ENCODE results near the gene OR10A6.

The OR10A6 gene

DNA sequence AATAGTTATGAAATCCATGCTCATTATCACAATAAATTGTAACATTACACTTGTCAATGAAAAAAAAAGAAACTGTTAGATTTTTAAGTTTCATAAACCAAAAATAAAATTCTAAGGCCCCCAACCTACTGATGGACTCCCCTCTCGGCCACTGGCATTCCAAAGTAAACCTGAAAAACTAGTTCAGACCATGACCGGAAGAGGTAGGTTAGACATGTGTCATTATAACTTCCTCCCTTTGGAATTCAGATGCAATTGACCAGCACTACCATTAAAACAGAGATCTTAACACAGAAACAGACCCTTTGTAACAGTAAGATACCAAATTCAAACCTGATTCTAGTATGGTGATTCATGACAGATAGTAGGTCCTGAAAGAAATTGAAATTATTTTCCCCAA is 12.9 kb downstream of the OR10A6 start:
- Histone ChIP-seq H3K36me3 (ENCODE audit: control insufficient read depth in 1 of 2, insufficient read depth in 2 of 2, low read length in 2 of 2) (no peaks in the 10 kb centered on the region), H4K91ac (ENCODE audit: low read depth, low read length) (no peak overlapping the region), H4K8ac (ENCODE audit: low read depth, low read length) (no peak overlapping the region), H3K23ac (ENCODE audit: low read length) (no peak overlapping the region), H2BK12ac (ENCODE audit: low read length) (no peak overlapping the region), H3K27ac (ENCODE audit: low read depth, low read length) (no peak overlapping the region), H3K9ac (ENCODE audit: low read length) (no peak overlapping the region), H3K4me3 (ENCODE audit: low read depth, low read length) (no peak overlapping the region), H3K9me3 (ENCODE audit: insufficient read depth, low read depth, low read length) (no peaks in the 10 kb centered on the region), H2AFZ (ENCODE audit: insufficient read depth, low read length, poor library complexity) (no peak overlapping the region), H2BK120ac (ENCODE audit: insufficient read depth, low read length, poor library complexity) (no peak overlapping the region), H3K27me3 (ENCODE audit: insufficient read depth, low read length) (no peaks in the 10 kb centered on the region), H3K79me1 (ENCODE audit: low read length) (no peaks in the 10 kb centered on the region), H3K79me2 (ENCODE audit: control insufficient read depth, insufficient read depth, low read length, poor library complexity) (no peaks in the 10 kb centered on the region), H3K4me2 (ENCODE audit: low read length) (no peak overlapping the region), H4K12ac (ENCODE audit: low read depth, low read length) (no peak overlapping the region), H3K4ac (ENCODE audit: low read depth, low read length) (no peak overlapping the region), H2BK5ac (ENCODE audit: low read depth, low read length, poor library complexity) (no peak overlapping the region), H3K4me1 (ENCODE audit: control insufficient read depth in 1 of 2, insufficient read depth in 2 of 2, low read length in 2 of 2) (no peaks in the 10 kb centered on the region), H3K14ac (ENCODE audit: low read length) (no peak overlapping the region), H2AK5ac (ENCODE audit: low read length) (no peak overlapping the region), H3K18ac (ENCODE audit: low read length) (no peak overlapping the region)
- DNase-seq, result peak in 1 of 2 donors; percentile 52
- WGBS (ENCODE audit: extremely low coverage, insufficient coverage, insufficient read length), result no CpG with 5 or more reads among the region's 2 CpGs

DNA sequence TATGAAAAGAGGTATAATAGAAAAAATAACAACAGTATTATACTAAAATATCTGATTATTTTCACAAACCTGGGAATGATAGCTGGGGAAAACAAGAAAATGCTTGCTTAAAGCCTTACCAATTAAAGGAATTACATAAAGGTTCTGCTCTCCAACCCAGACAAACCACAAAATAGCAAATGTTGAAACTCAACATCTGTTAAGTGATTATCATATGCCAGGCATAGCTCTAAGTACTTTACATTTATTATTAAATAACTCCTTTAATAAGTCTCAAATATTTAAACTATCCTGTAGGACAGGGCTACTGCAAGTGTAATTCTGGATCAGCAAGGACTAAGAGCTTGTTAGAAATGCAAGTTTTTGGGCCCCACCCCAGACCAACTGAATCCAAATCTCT is 20.1 kb downstream of the OR10A6 start:
- no peak overlapping the region for H4K12ac ChIP-seq (ENCODE audit: low read depth, low read length)
- H3K23ac ChIP-seq (ENCODE audit: low read length), result no peak overlapping the region
- H3K4ac ChIP-seq (ENCODE audit: low read depth, low read length), result no peak overlapping the region
- H2BK12ac ChIP-seq (ENCODE audit: low read length), result no peak overlapping the region
- no peak overlapping the region for H3K14ac ChIP-seq (ENCODE audit: low read length)
- H3K27ac ChIP-seq (ENCODE audit: low read depth, low read length), result no peak overlapping the region
- no peaks in the 10 kb centered on the region for H3K27me3 ChIP-seq (ENCODE audit: insufficient read depth, low read length)
- no peaks in the 10 kb centered on the region for H3K36me3 ChIP-seq (ENCODE audit: control insufficient read depth in 1 of 2, insufficient read depth in 2 of 2, low read length in 2 of 2)
- no peak overlapping the region for H3K4me3 ChIP-seq (ENCODE audit: low read depth, low read length)
- H2AFZ ChIP-seq (ENCODE audit: insufficient read depth, low read length, poor library complexity), result no peak overlapping the region
- H4K8ac ChIP-seq (ENCODE audit: low read depth, low read length), result no peak overlapping the region
- H3K9ac ChIP-seq (ENCODE audit: low read length), result no peak overlapping the region
- peaks cover 11% of the 10 kb centered on the region for H3K79me1 ChIP-seq (ENCODE audit: low read length)
- no peak for DNase-seq
- H2AK5ac ChIP-seq (ENCODE audit: low read length), result no peak overlapping the region
- H3K79me2 ChIP-seq (ENCODE audit: control insufficient read depth, insufficient read depth, low read length, poor library complexity), result no peaks in the 10 kb centered on the region
- no peak overlapping the region for H4K91ac ChIP-seq (ENCODE audit: low read depth, low read length)
- no peak overlapping the region for H3K4me2 ChIP-seq (ENCODE audit: low read length)
- H3K4me1 ChIP-seq (ENCODE audit: control insufficient read depth in 1 of 2, insufficient read depth in 2 of 2, low read length in 2 of 2), result peaks cover 2 to 10% of the 10 kb centered on the region in 2 experiments
- H2BK5ac ChIP-seq (ENCODE audit: low read depth, low read length, poor library complexity), result no peak overlapping the region
- H2BK120ac ChIP-seq (ENCODE audit: insufficient read depth, low read length, poor library complexity), result no peak overlapping the region
- H3K18ac ChIP-seq (ENCODE audit: low read length), result no peak overlapping the region
- H3K9me3 ChIP-seq (ENCODE audit: insufficient read depth, low read depth, low read length), result no peaks in the 10 kb centered on the region

DNA sequence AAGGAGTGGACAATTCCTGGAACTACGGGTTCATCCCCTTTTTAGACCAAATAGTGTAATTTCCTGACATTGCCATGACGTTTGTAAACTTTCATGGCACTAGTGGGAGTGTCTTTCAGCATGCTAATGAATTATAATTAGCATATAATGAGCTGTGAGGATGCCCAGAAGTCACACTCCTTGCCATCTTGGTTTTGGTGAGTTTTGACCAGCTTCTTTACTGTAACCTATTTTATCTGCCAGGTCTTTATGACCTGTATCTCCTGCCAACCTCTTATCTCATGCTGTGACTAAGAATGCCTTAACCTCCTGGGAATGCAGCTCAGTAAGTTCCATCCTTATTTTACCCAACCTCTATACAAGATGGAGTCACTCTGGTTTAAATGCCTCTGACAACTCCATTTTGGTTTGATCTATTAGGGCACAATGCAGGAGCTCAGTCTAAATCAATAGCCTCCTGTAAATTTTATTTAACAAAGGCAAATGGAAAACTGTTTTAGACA is 20.7 kb downstream of the OR10A6 start:
- Histone ChIP-seq H3K79me2 (ENCODE audit: control insufficient read depth, insufficient read depth, low read length, poor library complexity) (peaks cover 3% of the 10 kb centered on the region), H3K18ac (ENCODE audit: low read length) (no peak overlapping the region), H3K79me1 (ENCODE audit: low read length) (peaks cover 18% of the 10 kb centered on the region), H2BK5ac (ENCODE audit: low read depth, low read length, poor library complexity) (peak overlapping the region; percentile 19), H3K4me2 (ENCODE audit: low read length) (no peak overlapping the region), H4K12ac (ENCODE audit: low read depth, low read length) (no peak overlapping the region), H2AFZ (ENCODE audit: insufficient read depth, low read length, poor library complexity) (no peak overlapping the region), H3K4me1 (ENCODE audit: control insufficient read depth in 1 of 2, insufficient read depth in 2 of 2, low read length in 2 of 2) (peaks cover 9 to 16% of the 10 kb centered on the region in 2 experiments), H4K8ac (ENCODE audit: low read depth, low read length) (no peak overlapping the region), H2BK120ac (ENCODE audit: insufficient read depth, low read length, poor library complexity) (no peak overlapping the region), H4K91ac (ENCODE audit: low read depth, low read length) (no peak overlapping the region), H3K14ac (ENCODE audit: low read length) (no peak overlapping the region), H3K27ac (ENCODE audit: low read depth, low read length) (peak overlapping the region; percentile 63), H3K36me3 (ENCODE audit: control insufficient read depth in 1 of 2, insufficient read depth in 2 of 2, low read length in 2 of 2) (no peaks in the 10 kb centered on the region), H3K4me3 (ENCODE audit: low read depth, low read length) (no peak overlapping the region), H3K4ac (ENCODE audit: low read depth, low read length) (no peak overlapping the region), H2AK5ac (ENCODE audit: low read length) (no peak overlapping the region), H3K23ac (ENCODE audit: low read length) (no peak overlapping the region), H3K9ac (ENCODE audit: low read length) (no peak overlapping the region), H2BK12ac (ENCODE audit: low read length) (no peak overlapping the region), H3K27me3 (ENCODE audit: insufficient read depth, low read length) (no peaks in the 10 kb centered on the region), H3K9me3 (ENCODE audit: insufficient read depth, low read depth, low read length) (no peaks in the 10 kb centered on the region)
- no CpG with 5 or more reads among the region's 2 CpGs for WGBS (ENCODE audit: extremely low coverage, insufficient coverage, insufficient read length)
- DNase-seq, result peak in 1 of 2 donors; percentile 64

DNA sequence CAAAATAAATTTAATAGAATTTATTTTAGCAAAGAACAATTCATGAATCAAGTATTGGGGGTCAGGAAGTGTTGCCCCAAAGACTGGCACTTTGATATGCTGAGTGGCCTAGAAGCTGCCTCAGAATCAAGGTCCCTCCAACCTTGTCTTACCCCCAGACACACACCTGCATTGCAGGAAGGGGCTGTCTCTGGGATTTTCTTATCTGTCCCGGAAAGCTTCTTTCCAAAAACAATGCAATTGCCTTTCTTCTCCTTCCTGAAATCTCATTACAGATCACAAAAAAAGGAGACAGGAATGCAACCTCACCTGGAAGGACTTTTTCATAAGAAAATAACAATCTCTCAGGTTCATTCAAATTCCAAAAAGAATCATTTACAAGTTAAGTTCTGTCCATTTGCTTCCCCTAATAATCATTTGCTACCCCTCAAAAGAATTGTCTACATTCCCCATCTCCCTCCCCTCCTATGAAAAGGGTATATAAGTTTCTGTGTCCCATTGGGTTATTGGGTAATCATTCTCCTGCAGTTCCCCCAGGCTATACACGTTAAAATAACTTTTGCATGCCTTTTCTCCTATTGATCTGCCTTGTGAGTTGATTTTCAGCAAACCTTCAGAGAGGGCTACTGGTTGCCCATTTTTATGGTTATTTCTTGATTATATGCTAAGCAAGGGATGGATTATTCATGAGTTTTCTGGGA is 21.3 kb downstream of the OR10A6 start:
- no peak overlapping the region for H2BK12ac ChIP-seq (ENCODE audit: low read length)
- peaks cover 9 to 16% of the 10 kb centered on the region in 2 experiments for H3K4me1 ChIP-seq (ENCODE audit: control insufficient read depth in 1 of 2, insufficient read depth in 2 of 2, low read length in 2 of 2)
- no peaks in the 10 kb centered on the region for H3K27me3 ChIP-seq (ENCODE audit: insufficient read depth, low read length)
- H3K79me2 ChIP-seq (ENCODE audit: control insufficient read depth, insufficient read depth, low read length, poor library complexity), result peaks cover 3% of the 10 kb centered on the region
- H2BK120ac ChIP-seq (ENCODE audit: insufficient read depth, low read length, poor library complexity), result no peak overlapping the region
- no peak overlapping the region for H3K9ac ChIP-seq (ENCODE audit: low read length)
- no peak overlapping the region for H3K14ac ChIP-seq (ENCODE audit: low read length)
- H3K4me3 ChIP-seq (ENCODE audit: low read depth, low read length), result no peak overlapping the region
- H3K18ac ChIP-seq (ENCODE audit: low read length), result no peak overlapping the region
- H3K36me3 ChIP-seq (ENCODE audit: control insufficient read depth in 1 of 2, insufficient read depth in 2 of 2, low read length in 2 of 2), result no peaks in the 10 kb centered on the region
- H2AFZ ChIP-seq (ENCODE audit: insufficient read depth, low read length, poor library complexity), result no peak overlapping the region
- H3K27ac ChIP-seq (ENCODE audit: low read depth, low read length), result peak overlapping the region; percentile 63
- no peak overlapping the region for H3K23ac ChIP-seq (ENCODE audit: low read length)
- no CpG with 5 or more reads among the region's 2 CpGs for WGBS (ENCODE audit: extremely low coverage, insufficient coverage, insufficient read length)
- no peak overlapping the region for H4K8ac ChIP-seq (ENCODE audit: low read depth, low read length)
- peak; percentile 16 to 82 for DNase-seq
- peak overlapping the region; percentile 37 for H4K91ac ChIP-seq (ENCODE audit: low read depth, low read length)
- no peak overlapping the region for H4K12ac ChIP-seq (ENCODE audit: low read depth, low read length)
- no peak overlapping the region for H2BK5ac ChIP-seq (ENCODE audit: low read depth, low read length, poor library complexity)
- H3K9me3 ChIP-seq (ENCODE audit: insufficient read depth, low read depth, low read length), result no peaks in the 10 kb centered on the region
- no peak overlapping the region for H2AK5ac ChIP-seq (ENCODE audit: low read length)
- peaks cover 20% of the 10 kb centered on the region for H3K79me1 ChIP-seq (ENCODE audit: low read length)
- H3K4me2 ChIP-seq (ENCODE audit: low read length), result no peak overlapping the region
- H3K4ac ChIP-seq (ENCODE audit: low read depth, low read length), result no peak overlapping the region
